ENCODE measurements around the gene LTN1.
"Not testable (repeated sequence)": the region's sequence is repeated elsewhere in the genome, so short reads cannot be mapped to it uniquely, and the experiment has no call there.

LTN1 gene

GRCh38 chr21:28931708-28932372 is 60.8 kb downstream of the LTN1 start:
- not testable (repeated sequence) for DNase-seq (ENCODE audit: low spot score)

GRCh38 chr21:28928578-28929420 is 63.9 kb downstream of the LTN1 start:
- no peak for DNase-seq (ENCODE audit: low spot score)

- no peak for DNase-seq (ENCODE audit: low spot score)
Observed at GRCh38 chr21:28927130-28927529, 65.5 kb downstream of the LTN1 start.

GRCh38 chr21:28923439-28923975 is 69.2 kb downstream of the LTN1 start:
- no peak for DNase-seq (ENCODE audit: low spot score)

DNA sequence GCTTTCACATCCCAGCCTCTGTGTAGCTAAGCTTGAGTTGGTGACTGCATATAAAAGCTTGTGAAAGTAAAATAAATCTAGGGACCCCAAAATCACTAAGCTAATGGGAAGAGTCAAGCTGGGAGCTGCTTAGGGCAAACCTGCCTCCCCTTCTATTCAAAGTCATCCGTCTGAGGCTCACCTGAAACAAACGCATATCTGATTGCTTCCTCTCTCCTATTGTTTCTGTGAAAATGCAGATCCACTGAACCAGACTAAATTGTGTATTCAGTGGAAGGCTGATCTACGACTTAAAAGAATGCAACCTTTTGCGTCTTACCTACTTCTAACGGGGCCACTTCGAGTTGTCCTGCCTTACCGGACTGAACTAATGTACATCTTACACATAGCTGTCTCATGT is 70.3 kb downstream of the LTN1 start:
- no peak for DNase-seq (ENCODE audit: low spot score)

GRCh38 chr21:28916150-28916893 is 76.4 kb downstream of the LTN1 start:
- no peak for DNase-seq (ENCODE audit: low spot score)

DNA sequence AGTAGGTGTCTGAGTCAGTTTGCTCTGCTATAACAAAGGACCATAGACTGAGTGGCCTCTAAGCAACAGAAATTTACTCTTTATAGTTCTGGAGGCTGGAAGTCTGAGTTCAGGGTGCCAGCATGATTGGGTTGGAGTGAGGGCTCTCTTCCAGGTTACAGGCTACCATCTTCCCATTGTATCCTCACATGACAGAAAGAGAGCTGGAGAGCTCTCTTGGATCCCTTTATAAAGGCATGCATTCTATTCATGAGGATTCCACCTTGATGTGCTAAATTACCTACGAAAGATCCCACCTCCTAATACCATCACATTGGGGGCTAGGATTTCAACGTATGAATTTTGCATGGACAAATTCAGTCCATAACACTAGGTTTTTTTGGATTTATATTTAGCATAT is 79.6 kb downstream of the LTN1 start:
- DNase-seq (ENCODE audit: low spot score) = no peak

- no peak for DNase-seq (ENCODE audit: low spot score)
Observed at GRCh38 chr21:28910280-28910887, 82.3 kb downstream of the LTN1 start.

DNA sequence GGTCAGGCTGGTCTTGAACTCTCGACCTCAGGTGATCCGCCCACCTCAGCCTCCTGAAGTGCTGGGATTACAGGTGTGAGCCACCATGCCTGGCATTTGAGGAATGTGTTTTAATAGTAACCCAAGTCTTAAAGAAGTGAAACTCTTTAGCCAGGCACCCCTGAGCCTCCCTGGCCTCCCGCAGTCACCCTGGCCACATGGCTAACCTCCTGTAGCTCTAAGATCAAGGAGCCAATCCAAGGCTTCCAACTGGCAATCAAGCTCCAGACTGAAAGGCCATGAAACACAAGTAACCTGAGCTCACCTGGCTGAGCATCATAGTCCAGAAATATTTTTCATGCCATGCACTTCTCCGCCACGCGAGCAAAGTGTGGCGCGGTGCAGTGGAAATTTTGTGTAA is 84.3 kb downstream of the LTN1 start:
- no peak for DNase-seq (ENCODE audit: low spot score)

DNA sequence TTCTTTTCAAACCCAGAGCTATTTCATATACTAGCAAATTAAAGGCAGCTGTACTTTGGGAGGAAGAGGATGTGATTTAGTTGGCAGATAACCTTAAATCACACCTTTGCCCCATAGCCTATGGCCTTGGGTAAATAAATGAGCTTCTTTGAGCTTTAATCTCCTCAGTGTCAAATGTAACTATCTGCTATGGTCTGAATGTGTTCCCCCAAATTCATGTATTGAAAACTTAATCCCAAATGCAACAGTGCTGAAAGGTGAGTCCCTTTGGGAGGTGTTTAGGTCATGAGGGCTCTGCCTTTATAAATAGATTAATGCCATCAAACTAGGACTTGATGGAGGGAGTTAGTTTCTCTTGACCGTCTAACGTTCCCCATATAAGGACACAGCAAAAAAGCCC is 85.8 kb downstream of the LTN1 start:
- no peak for DNase-seq (ENCODE audit: low spot score)

DNA sequence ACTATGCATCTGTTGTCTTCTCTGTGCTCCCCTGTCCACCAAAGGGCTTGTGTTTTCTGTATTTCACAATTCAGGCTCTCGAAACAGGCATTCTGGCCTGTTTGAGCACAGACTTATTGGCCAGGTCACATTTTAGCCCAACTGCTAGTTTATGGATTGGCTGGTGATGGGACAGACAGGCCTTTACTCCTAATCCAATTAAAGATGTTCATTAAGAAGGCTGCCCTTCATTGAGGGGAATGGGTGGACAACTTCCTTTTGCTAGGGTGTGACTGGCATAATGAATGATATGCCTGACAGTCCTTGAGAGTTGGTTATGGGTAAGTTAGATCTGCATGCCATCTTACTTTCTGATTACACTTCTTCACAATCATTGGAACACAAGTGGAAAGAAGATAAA is 86.4 kb downstream of the LTN1 start:
- no peak for DNase-seq (ENCODE audit: low spot score)

- DNase-seq (ENCODE audit: low spot score) = no peak
Observed at GRCh38 chr21:28904961-28905435, 87.7 kb downstream of the LTN1 start.

DNA sequence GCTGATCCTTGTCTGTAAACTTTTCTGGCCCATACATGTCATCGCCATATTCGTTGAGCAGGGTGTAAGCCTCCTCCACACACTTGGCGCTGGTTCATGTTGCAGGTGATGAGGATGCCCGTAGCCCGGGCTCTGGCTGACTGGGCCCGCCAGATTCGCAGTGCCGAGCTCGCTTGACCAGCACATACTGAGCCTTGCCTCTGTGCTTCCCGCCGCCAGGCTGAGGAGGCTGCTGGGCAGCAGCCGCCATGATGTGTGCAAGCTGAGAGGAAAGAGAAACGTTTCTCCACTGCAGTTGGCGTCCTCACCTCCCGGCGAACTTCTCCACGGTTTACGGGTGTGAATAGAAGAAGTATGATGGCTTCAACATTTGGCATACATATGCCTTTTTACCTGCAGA is 89.2 kb downstream of the LTN1 start:
- no peak for DNase-seq (ENCODE audit: low spot score)

- no peak for DNase-seq (ENCODE audit: low spot score)
Observed at GRCh38 chr21:28900481-28900880, 92.2 kb downstream of the LTN1 start.

DNA sequence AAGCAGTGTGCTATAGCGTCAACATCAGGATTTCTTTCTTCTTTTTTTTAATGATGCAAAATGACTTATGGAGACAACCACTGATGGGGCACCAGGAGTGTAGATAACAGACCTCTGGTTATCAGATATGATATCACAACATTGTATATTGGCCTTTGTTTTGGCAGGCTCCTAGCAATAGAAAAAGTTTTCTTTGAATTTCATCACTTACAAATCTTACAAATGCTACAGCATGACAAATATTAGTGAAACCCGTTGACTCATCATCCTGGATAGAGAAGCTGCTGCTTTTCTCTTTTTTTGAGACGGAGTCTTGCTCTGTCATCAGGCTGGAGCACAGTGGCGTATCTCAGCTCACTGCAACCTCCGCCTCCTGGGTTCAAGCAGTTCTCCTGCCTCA is 92.9 kb downstream of the LTN1 start:
- DNase-seq (ENCODE audit: low spot score) = no peak

GRCh38 chr21:28899220-28899619 is 93.5 kb downstream of the LTN1 start:
- DNase-seq (ENCODE audit: low spot score) = no peak

GRCh38 chr21:28893687-28894086 is 99.0 kb downstream of the LTN1 start:
- no peak for DNase-seq (ENCODE audit: low spot score)

DNA sequence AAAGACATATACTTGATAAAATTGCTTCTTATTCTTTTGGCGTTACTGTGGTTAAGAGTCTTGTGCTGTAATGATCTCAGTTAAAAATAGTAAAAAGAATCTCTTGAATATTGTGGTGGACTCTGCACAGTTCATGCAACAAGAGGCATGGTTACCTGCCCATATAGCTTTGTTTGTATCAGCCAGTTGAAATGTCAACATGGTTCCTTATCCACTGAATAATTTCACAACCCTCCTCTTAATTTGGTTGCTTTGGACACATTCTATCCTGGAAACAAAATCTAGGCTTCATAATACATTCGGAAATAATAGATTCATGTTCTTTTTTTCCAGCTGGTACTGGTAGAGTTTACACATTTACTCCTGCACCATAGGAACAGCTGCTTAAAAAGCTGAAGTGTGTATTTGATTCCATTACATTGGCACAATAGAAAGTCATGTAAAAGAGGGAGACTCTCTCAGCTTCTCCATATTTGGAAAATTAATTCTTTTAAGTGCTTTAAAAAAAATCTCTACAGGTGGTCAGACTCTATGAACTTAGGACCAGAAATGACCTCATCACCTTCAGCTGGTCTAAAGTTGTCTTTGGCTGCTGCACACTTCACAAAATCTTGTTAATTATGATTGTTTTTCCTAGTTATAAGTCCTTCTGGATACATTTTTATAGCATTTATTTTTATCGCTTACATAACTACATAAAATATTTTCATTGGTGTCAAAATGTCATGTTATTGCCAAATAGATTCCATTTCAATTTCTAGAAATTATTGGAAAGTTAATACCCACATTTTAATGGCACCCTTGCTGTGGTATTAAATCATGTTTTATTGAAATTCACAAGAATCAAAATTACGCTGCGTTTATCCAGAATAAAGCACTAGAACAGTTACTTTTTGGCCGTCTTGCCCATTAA is 100.2 kb downstream of the LTN1 start:
- no peak for DNase-seq (ENCODE audit: low spot score)

GRCh38 chr21:28885853-28886177 is 106.9 kb downstream of the LTN1 start:
- no peak for DNase-seq (ENCODE audit: low spot score)

- DNase-seq (ENCODE audit: low spot score) = peak; percentile 87
Observed at GRCh38 chr21:28884976-28885852, 107.5 kb downstream of the LTN1 start.
